ENCODE results near the gene MRPL19. TPM values are rescaled to one million over a fixed set of nuclear protein-coding genes. Genes with fewer than 3 reads are reported as not detected.

MRPL19 gene
- total and polyA plus RNA-seq, 10 of the 15 experiments (the other 5 are each of a cell fraction or from before 2014, with no cell fraction given): 13.1 to 99.0 (median 56.6) TPM

DNA sequence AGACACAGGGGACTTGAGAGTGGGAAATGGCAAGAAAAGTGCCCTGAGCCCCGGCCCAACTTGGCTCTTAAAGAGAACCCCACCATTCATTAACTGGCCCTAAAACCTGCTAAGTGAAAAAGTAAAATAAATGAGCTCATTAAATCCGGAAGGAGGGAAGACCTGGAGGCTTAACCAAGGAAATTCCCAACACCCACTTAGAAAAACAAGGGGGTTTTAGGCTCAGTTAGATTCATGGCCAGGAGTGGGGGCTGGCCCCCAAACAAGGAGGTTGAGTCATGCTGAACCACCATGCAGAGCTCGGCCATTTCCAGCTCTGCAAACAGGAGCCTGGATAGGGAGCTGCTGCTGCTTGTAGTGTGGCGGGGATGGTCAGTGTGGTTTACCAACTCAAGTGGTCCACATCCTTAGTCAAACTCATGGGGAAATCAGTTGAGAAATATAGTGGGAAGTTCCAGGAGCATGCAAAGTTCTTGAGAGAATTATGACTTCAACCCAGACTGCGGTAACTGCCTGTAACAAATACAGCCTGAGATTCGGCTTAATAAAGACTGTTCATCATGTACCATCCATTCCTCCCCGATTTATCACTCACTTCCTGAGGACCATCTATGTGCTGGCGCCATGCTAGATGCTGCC is 39.7 kb upstream of the MRPL19 start:
- CTCF ChIA-PET: interaction anchor here (0.6 to 2.3 kb wide), 10 partner anchors 10 to 688 kb away, joined by 3 to 15 read pairs (median 6); no protein-coding TSS in a partner anchor
- no TSS peak for BruUV-seq (replicated peaks)
- Histone ChIP-seq H3K9ac (ENCODE audit: control insufficient read depth, insufficient read depth, low read length) (no peak overlapping the region), H3K79me2 (ENCODE audit: control insufficient read depth, insufficient read depth, low read length) (no peaks in the 10 kb centered on the region), H3K27ac (ENCODE audit: control insufficient read depth, insufficient read depth) (no peak overlapping the region), H3K36me3 (ENCODE audit: control insufficient read depth in 2 of 2, insufficient read depth in 2 of 2, low read length in 1 of 2) (no peaks in the 10 kb centered on the region), H2AFZ (ENCODE audit: control insufficient read depth, low read depth, low read length) (no peak overlapping the region), H3K4me2 (ENCODE audit: control insufficient read depth, insufficient read depth) (no peak overlapping the region), H3K4me3 (no peak overlapping the region), H4K20me1 (ENCODE audit: control insufficient read depth, insufficient read depth) (no peaks in the 10 kb centered on the region), H3K9me3 (replicated peaks; ENCODE audit: control insufficient read depth, insufficient read depth, low read length) (no peaks in the 10 kb centered on the region), H3K4me1 (ENCODE audit: control insufficient read depth, insufficient read depth, low read length) (0 out of 2 replicates have a peak, but pooled peaks cover 2% of the 10 kb centered on the region), H3K27me3 (replicated peaks in 1 of 2; ENCODE audit: control insufficient read depth in 2 of 2, insufficient read depth in 2 of 2, low read length in 1 of 2) (no peaks in the 10 kb centered on the region)
- RAD21 ChIA-PET (ENCODE audit: unreplicated experiment): interaction anchor here (0.8 to 3.1 kb wide), 6 partner anchors 11 to 687 kb away, joined by 3 to 19 read pairs (median 3); partner anchors contain the start of gene TACR1
- in situ Hi-C loops (cut with MboI): loop anchor here (5.0 to 10.0 kb wide), 4 partner anchors 140 to 912 kb away; no protein-coding TSS in a partner anchor
- 26% methylated on average over 8 of the region's 8 CpGs for WGBS (ENCODE audit: insufficient coverage, insufficient replicate concordance, low lambda C conversion rate, missing lambda C conversion rate)
- DNase-seq (ENCODE audit: low read depth, low spot score) (no peak), FAIRE-seq (no peak), ATAC-seq (no peak)
- POLR2A ChIA-PET: no interaction called here
- intact Hi-C loops (cut with micrococcal nuclease; ENCODE audit: unreplicated experiment): loop anchor here (5.0 kb wide), 3 partner anchors 205 to 690 kb away; no protein-coding TSS in a partner anchor
- TF ChIP-seq PML (IDR thresholded peaks at IDR 0.05; ENCODE audit: low read length): no peak
- TF ChIP-seq RUNX3 (IDR thresholded peaks at IDR 0.05; ENCODE audit: low read length): 0 out of 2 replicates have a peak, but pooled peaks have one; percentile 36
- SMC1A ChIA-PET (ENCODE audit: uncharacterized antibody, unreplicated experiment): interaction anchor here (0.6 to 3.4 kb wide), 14 partner anchors 9 to 541 kb away, joined by 3 to 13 read pairs (median 4); no protein-coding TSS in a partner anchor

DNA sequence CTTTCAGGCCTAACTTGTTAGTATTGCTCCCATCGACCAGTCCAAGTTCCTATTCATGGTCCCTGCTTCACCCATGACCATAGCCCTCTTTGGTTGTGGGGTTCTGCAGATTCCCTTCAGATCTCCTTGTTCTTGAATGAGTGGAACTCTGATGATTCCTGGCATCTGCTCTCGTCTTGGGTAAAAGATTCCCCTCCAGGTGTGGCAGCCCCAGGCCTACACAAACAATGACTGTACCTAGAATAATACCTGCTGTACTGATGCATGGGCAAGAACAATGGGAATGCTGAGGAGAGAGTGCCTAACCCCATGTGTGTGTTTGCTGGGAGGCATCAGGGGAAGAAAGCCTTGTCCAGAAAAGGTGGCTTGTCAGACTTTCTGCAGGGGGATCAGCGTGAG is 39.2 kb upstream of the MRPL19 start:
- intact Hi-C loops (cut with micrococcal nuclease; ENCODE audit: unreplicated experiment) (loop anchor here (5.0 kb wide), 3 partner anchors 205 to 690 kb away; no protein-coding TSS in a partner anchor), in situ Hi-C loops (cut with MboI) (loop anchor here (5.0 to 10.0 kb wide), 4 partner anchors 140 to 913 kb away; no protein-coding TSS in a partner anchor)
- Histone ChIP-seq H2AFZ (ENCODE audit: control insufficient read depth, low read depth, low read length) (no peak overlapping the region), H3K4me3 (no peak overlapping the region), H3K4me2 (ENCODE audit: control insufficient read depth, insufficient read depth) (no peak overlapping the region), H3K9ac (ENCODE audit: control insufficient read depth, insufficient read depth, low read length) (no peak overlapping the region), H3K27ac (ENCODE audit: control insufficient read depth, insufficient read depth) (no peak overlapping the region), H3K9me3 (replicated peaks; ENCODE audit: control insufficient read depth, insufficient read depth, low read length) (no peaks in the 10 kb centered on the region), H3K4me1 (ENCODE audit: control insufficient read depth, insufficient read depth, low read length) (0 out of 2 replicates have a peak, but pooled peaks cover 2% of the 10 kb centered on the region), H4K20me1 (ENCODE audit: control insufficient read depth, insufficient read depth) (no peaks in the 10 kb centered on the region), H3K79me2 (ENCODE audit: control insufficient read depth, insufficient read depth, low read length) (no peaks in the 10 kb centered on the region), H3K36me3 (ENCODE audit: control insufficient read depth in 2 of 2, insufficient read depth in 2 of 2, low read length in 1 of 2) (no peaks in the 10 kb centered on the region), H3K27me3 (replicated peaks in 1 of 2; ENCODE audit: control insufficient read depth in 2 of 2, insufficient read depth in 2 of 2, low read length in 1 of 2) (no peaks in the 10 kb centered on the region)
- no TSS peak for BruUV-seq (replicated peaks)
- POLR2A ChIA-PET: no interaction called here
- WGBS (ENCODE audit: insufficient coverage, insufficient replicate concordance, low lambda C conversion rate, missing lambda C conversion rate): 28% methylated on average over 3 of the region's 3 CpGs
- DNase-seq (ENCODE audit: low read depth, low spot score) (no peak), ATAC-seq (no peak), FAIRE-seq (no peak)
- RAD21 ChIA-PET (ENCODE audit: unreplicated experiment): interaction anchor here (0.7 to 2.0 kb wide), 7 partner anchors 12 to 688 kb away, joined by 3 to 25 read pairs (median 6); no protein-coding TSS in a partner anchor
- SMC1A ChIA-PET (ENCODE audit: uncharacterized antibody, unreplicated experiment): interaction anchor here (1.0 to 3.1 kb wide), 14 partner anchors 8 to 556 kb away, joined by 3 to 19 read pairs (median 4); partner anchors contain the start of gene TACR1
- CTCF ChIA-PET: interaction anchor here (1.0 to 3.6 kb wide), 10 partner anchors 12 to 682 kb away, joined by 4 to 76 read pairs (median 10); no protein-coding TSS in a partner anchor
- TF ChIP-seq HDAC6 (IDR thresholded peaks at IDR 0.05; ENCODE audit: unreplicated experiment): no peak
- no peak for TF ChIP-seq STAT1 (conservative IDR thresholded peaks at IDR 0.05)
- TF ChIP-seq ZNF622 (IDR thresholded peaks at IDR 0.05): no peak
- no peak for TF ChIP-seq ZNF207 (IDR thresholded peaks at IDR 0.05; ENCODE audit: borderline replicate concordance)
- TF ChIP-seq, protein P1, sequence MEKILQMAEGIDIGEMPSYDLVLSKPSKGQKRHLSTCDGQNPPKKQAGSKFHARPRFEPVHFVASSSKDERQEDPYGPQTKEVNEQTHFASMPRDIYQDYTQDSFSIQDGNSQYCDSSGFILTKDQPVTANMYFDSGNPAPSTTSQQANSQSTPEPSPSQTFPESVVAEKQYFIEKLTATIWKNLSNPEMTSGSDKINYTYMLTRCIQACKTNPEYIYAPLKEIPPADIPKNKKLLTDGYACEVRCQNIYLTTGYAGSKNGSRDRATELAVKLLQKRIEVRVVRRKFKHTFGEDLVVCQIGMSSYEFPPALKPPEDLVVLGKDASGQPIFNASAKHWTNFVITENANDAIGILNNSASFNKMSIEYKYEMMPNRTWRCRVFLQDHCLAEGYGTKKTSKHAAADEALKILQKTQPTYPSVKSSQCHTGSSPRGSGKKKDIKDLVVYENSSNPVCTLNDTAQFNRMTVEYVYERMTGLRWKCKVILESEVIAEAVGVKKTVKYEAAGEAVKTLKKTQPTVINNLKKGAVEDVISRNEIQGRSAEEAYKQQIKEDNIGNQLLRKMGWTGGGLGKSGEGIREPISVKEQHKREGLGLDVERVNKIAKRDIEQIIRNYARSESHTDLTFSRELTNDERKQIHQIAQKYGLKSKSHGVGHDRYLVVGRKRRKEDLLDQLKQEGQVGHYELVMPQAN (conservative IDR thresholded peaks at IDR 0.05): no peak
- no peak for TF ChIP-seq GABPA (IDR thresholded peaks at IDR 0.05; ENCODE audit: low read depth)
- TF ChIP-seq HDAC2 (IDR thresholded peaks at IDR 0.05): no peak
- TF ChIP-seq, protein P2, sequence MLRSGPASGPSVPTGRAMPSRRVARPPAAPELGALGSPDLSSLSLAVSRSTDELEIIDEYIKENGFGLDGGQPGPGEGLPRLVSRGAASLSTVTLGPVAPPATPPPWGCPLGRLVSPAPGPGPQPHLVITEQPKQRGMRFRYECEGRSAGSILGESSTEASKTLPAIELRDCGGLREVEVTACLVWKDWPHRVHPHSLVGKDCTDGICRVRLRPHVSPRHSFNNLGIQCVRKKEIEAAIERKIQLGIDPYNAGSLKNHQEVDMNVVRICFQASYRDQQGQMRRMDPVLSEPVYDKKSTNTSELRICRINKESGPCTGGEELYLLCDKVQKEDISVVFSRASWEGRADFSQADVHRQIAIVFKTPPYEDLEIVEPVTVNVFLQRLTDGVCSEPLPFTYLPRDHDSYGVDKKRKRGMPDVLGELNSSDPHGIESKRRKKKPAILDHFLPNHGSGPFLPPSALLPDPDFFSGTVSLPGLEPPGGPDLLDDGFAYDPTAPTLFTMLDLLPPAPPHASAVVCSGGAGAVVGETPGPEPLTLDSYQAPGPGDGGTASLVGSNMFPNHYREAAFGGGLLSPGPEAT (IDR thresholded peaks at IDR 0.05; ENCODE audit: low read depth): no peak
- no peak for TF ChIP-seq SMC3 (IDR thresholded peaks at IDR 0.05; ENCODE audit: borderline replicate concordance, low read length)
- TF ChIP-seq MXI1 (IDR thresholded peaks at IDR 0.05; ENCODE audit: low read depth, low read length): no peak
- TF ChIP-seq SMAD5 (IDR thresholded peaks at IDR 0.05; ENCODE audit: low read depth): no peak
- TF ChIP-seq EED (IDR thresholded peaks at IDR 0.05; ENCODE audit: low read depth): no peak
